Body of pancreas (tissue), 4 donors: ENCODE results near the gene CCDC174. TPM values are rescaled to one million over a fixed set of nuclear protein-coding genes. Genes with fewer than 3 reads are reported as not detected.

Source experiments
- ATAC-seq: fragments of 150-250 bp; one replicate; pipeline ENCODE4 v1.9.1; 2016
- DNase-seq, 4 donors: peaks; one replicate each; pipeline ENCODE4 v3.0.0-alpha.2; 2019
- H3K27ac ChIP-seq, 4 donors: fragments of 200-600 bp; sonication (generic); 1 replicate in 3 of 4; 2 replicates in 1 of 4; pipeline versions ENCODE4 v1.5.1 to v1.6.1; 2016 to 2019; ENCODE audit warnings: mild to moderate bottlenecking in 1 of 4, mixed read lengths in 1 of 4, moderate library complexity in 1 of 4
- H3K27me3 ChIP-seq, 2 donors: fragments of 200-600 bp; sonication (generic); one replicate each; pipeline ENCODE4 v1.6.0; 2016; ENCODE audit warnings: mild to moderate bottlenecking in 1 of 2
- H3K36me3 ChIP-seq, 2 donors: fragments of 200-600 bp; sonication (generic); replicated peaks in 1 of 2; 2 replicates each; pipeline ENCODE4 v1.5.1; 2016; ENCODE audit warnings: low read depth in 2 of 2; ENCODE audit not compliant: insufficient read depth in 1 of 2
- H3K4me1 ChIP-seq: fragments of 200-600 bp; sonication (generic); one replicate; pipeline ENCODE4 v1.6.0; 2016
- H3K4me3 ChIP-seq, 2 donors: fragments of 200-600 bp; sonication (generic); 1 replicate in 1 of 2; 2 replicates in 1 of 2; pipeline ENCODE4 v1.5.1; 2016 to 2019
- H3K9me3 ChIP-seq, 3 donors: fragments of 200-600 bp; sonication (generic); 1 replicate in 2 of 3; 2 replicates in 1 of 3; pipeline ENCODE4 v1.5.1; 2016
- POLR2A ChIP-seq, 3 donors: fragments of 450-650 bp; IDR thresholded peaks; one replicate each; pipeline ENCODE4 v1.6.1; 2016; ENCODE audit warnings: antibody characterized with exemption in 3 of 3, mild to moderate bottlenecking in 2 of 3
- WGBS, 2 donors: methylation state at CpG; one replicate each; pipeline ENCODE4 v1.1.5; 2017; 5-methylcytosine and 5-hydroxymethylcytosine counted together
- intact Hi-C: fragments of 100-400 bp; cut with DNase I; formaldehyde crosslinking; loops from one replicate; pipeline ENCODE4 v1.15.1; 2023
- total RNA-seq, 2 donors: library from RNA; depleted of rRNA; stranded (reverse); fragments of >200 nt; gene quantifications; one replicate each; pipeline ENCODE4 v1.1.0, GENCODE V29; 2016
- TF ChIP-seq, protein P1 (sequence below), 7 experiments: fragments of 450-650 bp in 4 of 7; fragments of 200-600 bp in 3 of 7; sonication (generic) in 3 of 7; IDR thresholded peaks; one replicate each; pipeline ENCODE4 v1.5.1; 2016 to 2019; ENCODE audit warnings: antibody characterized with exemption in 7 of 7

Gene CCDC174
- total RNA-seq, 2 donors from 2014 or later = 11.2 to 17.8 TPM

DNA sequence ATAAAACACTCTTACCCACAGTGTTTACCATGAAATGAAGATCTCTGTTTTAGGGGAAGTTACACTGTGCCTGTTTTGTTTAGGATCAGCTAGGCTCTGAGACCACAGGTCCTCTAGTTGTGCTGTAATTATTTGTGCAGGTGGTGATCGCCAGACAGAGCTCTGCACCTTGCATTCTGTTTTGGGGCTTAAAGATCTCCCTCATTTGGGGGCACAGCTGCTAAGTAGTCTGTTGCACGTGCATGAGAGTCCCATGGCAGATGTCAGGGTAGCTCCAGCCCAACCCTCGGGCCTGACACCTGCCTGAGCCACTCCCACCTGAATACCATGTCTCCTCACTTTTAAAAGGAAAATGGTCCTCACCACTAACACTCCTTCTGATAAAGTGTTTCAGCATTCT lies 35.8 kb downstream of the CCDC174 start:
- DNase-seq = no peak
- intact Hi-C loops = no loop called here
- WGBS, 2 donors = 66 to 79% methylated on average over 3 of the region's 3 CpGs
- Histone ChIP-seq H3K9me3 (no peaks in the 10 kb centered on the region), H3K27ac (no peak overlapping the region), H3K36me3 (no peaks in the 10 kb centered on the region), H3K27me3 (no peaks in the 10 kb centered on the region), H3K4me3 (no peak overlapping the region), H3K4me1 (no peaks in the 10 kb centered on the region)
- no peak for TF ChIP-seq POLR2A (IDR thresholded peaks at IDR 0.05)
- TF ChIP-seq, protein P1, sequence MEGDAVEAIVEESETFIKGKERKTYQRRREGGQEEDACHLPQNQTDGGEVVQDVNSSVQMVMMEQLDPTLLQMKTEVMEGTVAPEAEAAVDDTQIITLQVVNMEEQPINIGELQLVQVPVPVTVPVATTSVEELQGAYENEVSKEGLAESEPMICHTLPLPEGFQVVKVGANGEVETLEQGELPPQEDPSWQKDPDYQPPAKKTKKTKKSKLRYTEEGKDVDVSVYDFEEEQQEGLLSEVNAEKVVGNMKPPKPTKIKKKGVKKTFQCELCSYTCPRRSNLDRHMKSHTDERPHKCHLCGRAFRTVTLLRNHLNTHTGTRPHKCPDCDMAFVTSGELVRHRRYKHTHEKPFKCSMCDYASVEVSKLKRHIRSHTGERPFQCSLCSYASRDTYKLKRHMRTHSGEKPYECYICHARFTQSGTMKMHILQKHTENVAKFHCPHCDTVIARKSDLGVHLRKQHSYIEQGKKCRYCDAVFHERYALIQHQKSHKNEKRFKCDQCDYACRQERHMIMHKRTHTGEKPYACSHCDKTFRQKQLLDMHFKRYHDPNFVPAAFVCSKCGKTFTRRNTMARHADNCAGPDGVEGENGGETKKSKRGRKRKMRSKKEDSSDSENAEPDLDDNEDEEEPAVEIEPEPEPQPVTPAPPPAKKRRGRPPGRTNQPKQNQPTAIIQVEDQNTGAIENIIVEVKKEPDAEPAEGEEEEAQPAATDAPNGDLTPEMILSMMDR (IDR thresholded peaks at IDR 0.05) = no peak
- ATAC-seq = no peak

- Histone ChIP-seq H3K36me3 (no peaks in the 10 kb centered on the region), H3K27me3 (no peaks in the 10 kb centered on the region), H3K27ac (no peak overlapping the region), H3K4me3 (no peak overlapping the region), H3K9me3 (no peaks in the 10 kb centered on the region), H3K4me1 (no peaks in the 10 kb centered on the region)
- no peak for TF ChIP-seq POLR2A (IDR thresholded peaks at IDR 0.05)
- TF ChIP-seq, protein P1 (IDR thresholded peaks at IDR 0.05) = no peak
- no peak for DNase-seq
- WGBS, 2 donors = 57 to 73% methylated on average over 2 of the region's 2 CpGs
- intact Hi-C loops = no loop called here
- no peak for ATAC-seq
Observed at GRCh38 chr3:14688525-14688924, 37.0 kb downstream of the CCDC174 start.

DNA sequence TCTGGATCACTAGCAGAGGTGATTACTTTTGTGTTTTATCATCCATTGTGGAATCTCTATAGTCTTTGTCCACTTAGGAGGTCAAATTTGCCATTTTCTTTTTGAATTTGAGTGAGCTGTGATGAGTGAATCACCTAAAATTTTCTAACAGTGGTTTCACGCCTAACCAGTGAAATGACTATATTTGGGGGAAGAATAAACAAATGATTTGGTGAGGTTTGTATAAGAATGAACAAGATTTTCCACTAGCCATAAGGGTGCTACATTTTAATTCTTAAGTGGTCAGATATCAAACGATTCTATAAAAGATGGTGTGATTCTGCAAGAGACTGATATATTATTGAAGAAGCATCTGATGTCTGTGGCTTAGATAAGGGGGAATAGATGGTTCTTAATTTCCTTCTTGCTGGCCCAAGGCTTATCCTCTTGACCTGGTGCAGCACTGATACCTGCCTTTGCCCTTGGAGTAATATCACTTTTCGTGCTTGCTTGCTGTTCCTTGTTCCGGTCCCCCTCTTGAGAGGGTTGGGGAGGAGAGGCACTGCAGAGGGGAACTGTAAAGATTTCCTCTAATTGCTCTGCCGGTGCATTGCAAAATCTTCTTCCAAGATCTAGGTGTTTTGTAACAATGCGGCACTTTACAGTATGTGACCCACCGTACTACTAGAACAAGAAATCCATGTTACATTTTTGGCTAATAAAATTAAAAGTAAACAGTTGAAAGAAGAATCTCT lies 37.9 kb downstream of the CCDC174 start:
- Histone ChIP-seq H3K27ac (no peak overlapping the region), H3K4me3 (no peak overlapping the region), H3K4me1 (no peaks in the 10 kb centered on the region), H3K27me3 (no peaks in the 10 kb centered on the region), H3K36me3 (no peaks in the 10 kb centered on the region), H3K9me3 (no peaks in the 10 kb centered on the region)
- ATAC-seq = no peak
- TF ChIP-seq, protein P1 (IDR thresholded peaks at IDR 0.05) = no peak
- TF ChIP-seq POLR2A (IDR thresholded peaks at IDR 0.05) = no peak
- 60 to 76% methylated on average over 7 of the region's 7 CpGs for WGBS, 2 donors
- no peak for DNase-seq
- intact Hi-C loops = no loop called here

- Histone ChIP-seq H3K4me3 (no peak overlapping the region), H3K27ac (no peak overlapping the region), H3K27me3 (no peaks in the 10 kb centered on the region), H3K4me1 (no peaks in the 10 kb centered on the region), H3K36me3 (no peaks in the 10 kb centered on the region), H3K9me3 (no peaks in the 10 kb centered on the region)
- ATAC-seq = no peak
- intact Hi-C loops = no loop called here
- TF ChIP-seq, protein P1 (IDR thresholded peaks at IDR 0.05) = no peak
- no peak for DNase-seq
- WGBS, 2 donors = 87 to 89% methylated on average over 4 of the region's 4 CpGs
Observed at GRCh38 chr3:14691239-14691638, 39.7 kb downstream of the CCDC174 start.

- no peak for DNase-seq
- H3K4me3 ChIP-seq = no peak overlapping the region
- no peaks in the 10 kb centered on the region for H3K9me3 ChIP-seq
- no peaks in the 10 kb centered on the region for H3K36me3 ChIP-seq
- H3K4me1 ChIP-seq = no peaks in the 10 kb centered on the region
- WGBS, 2 donors = 74 to 79% methylated on average over 1 of the region's 1 CpG
- ATAC-seq = no peak
- no peaks in the 10 kb centered on the region for H3K27me3 ChIP-seq
- TF ChIP-seq POLR2A (IDR thresholded peaks at IDR 0.05) = no peak
- TF ChIP-seq, protein P1 (IDR thresholded peaks at IDR 0.05) = no peak
- H3K27ac ChIP-seq = no peak overlapping the region
- intact Hi-C loops = no loop called here
Observed at GRCh38 chr3:14691719-14692118, 40.2 kb downstream of the CCDC174 start.
